HepG2 (cell line): ENCODE data around the gene JAKMIP2. TPM values are rescaled to one million over a fixed set of nuclear protein-coding genes. Genes with fewer than 3 reads are reported as not detected.

Source experiments
- ATAC-seq: fragments of 200-7000 bp; cut with Tn5 transposase; 3 replicates; pipeline ENCODE4 v1.9.1; 2020; ENCODE audit warnings: mild to moderate bottlenecking, moderate library complexity
- BruUV-seq: library from RNA; stranded (reverse); fragments of 400-500 nt; replicated peaks from 2 replicates; lab custom pipeline; 2021; lab: Mats Ljungman, UMichigan
- CTCF ChIA-PET: fragments of 300-600 bp; formaldehyde crosslinking; extraction: SDS; loops from one replicate; lab custom pipeline; 2021; ENCODE audit warnings: low total read pairs, inconsistent platforms, low intra/inter-chr PET ratio; lab: Yijun Ruan, JAX
- POLR2A ChIA-PET: fragments of 350-600 bp; sonication (Branson Sonifier 250); formaldehyde crosslinking; loops from one replicate; lab custom pipeline; 2020; ENCODE audit warnings: antibody characterized with exemption, inconsistent platforms; lab: Yijun Ruan, JAX
- DNase-seq: peaks from one replicate; pipeline ENCODE4 v3.0.0-alpha.2; 2015; ENCODE audit warnings: low spot score
- FAIRE-seq: peaks from 3 replicates; lab custom pipeline; 2011; peaks lifted over from hg19 to GRCh38; lab: Jason Lieb, UNC
- H2AFZ ChIP-seq: one replicate; pipeline ENCODE4 v1.6.1; 2011; ENCODE audit warnings: low read length, inconsistent platforms
- H3K27ac ChIP-seq: fragments of 300-600 bp; 3 replicates; pipeline ENCODE4 v1.8.0; 2011; ENCODE audit warnings: mixed run types, mild to moderate bottlenecking, mixed read lengths, low read length, inconsistent platforms; ENCODE audit not compliant: insufficient read depth; ENCODE audit errors: extremely low read length
- H3K27me3 ChIP-seq, 2 experiments: fragments of 200-600 bp in 1 of 2; 2 replicates in 1 of 2; 3 replicates in 1 of 2; pipeline versions ENCODE4 v1.6.0 to v1.8.0; 2011; ENCODE audit warnings: low read length in 2 of 2, mild to moderate bottlenecking in 2 of 2, moderate library complexity in 2 of 2, inconsistent platforms in 1 of 2; ENCODE audit not compliant: insufficient read depth in 2 of 2, control insufficient read depth in 1 of 2
- H3K36me3 ChIP-seq, 2 experiments: fragments of 200-600 bp in 1 of 2; replicated peaks in 1 of 2; 2 replicates in 1 of 2; 3 replicates in 1 of 2; pipeline versions ENCODE4 v1.5.1 to v1.8.0; 2011; ENCODE audit warnings: low read length in 2 of 2, inconsistent platforms in 1 of 2; ENCODE audit not compliant: insufficient read depth in 2 of 2, control insufficient read depth in 1 of 2
- H3K4me1 ChIP-seq: 2 replicates; pipeline ENCODE4 v1.5.1; 2012; ENCODE audit warnings: low read length, inconsistent platforms; ENCODE audit not compliant: insufficient read depth
- H3K4me2 ChIP-seq: 2 replicates; pipeline ENCODE4 v1.6.0; 2011; ENCODE audit warnings: low read depth, low read length, inconsistent platforms
- H3K4me3 ChIP-seq, 3 experiments: fragments of 200-600 bp in 1 of 3; sonication (generic), shearing (Covaris generic) in 1 of 3; replicated peaks in 1 of 3; 2 replicates each; pipeline ENCODE4 v1.5.1; 2011 to 2016; ENCODE audit warnings: low read length in 3 of 3, inconsistent platforms in 2 of 3, low read depth in 2 of 3, mild to moderate bottlenecking in 2 of 3, control low read depth in 1 of 3, mixed read lengths in 1 of 3; ENCODE audit not compliant: insufficient read depth in 1 of 3
- H3K79me2 ChIP-seq: one replicate; pipeline ENCODE4 v1.6.1; 2011; ENCODE audit warnings: low read length, inconsistent platforms; ENCODE audit not compliant: insufficient read depth
- H3K9ac ChIP-seq: 2 replicates; pipeline ENCODE4 v1.6.0; 2011; ENCODE audit warnings: mild to moderate bottlenecking, low read depth, low read length, inconsistent platforms; ENCODE audit not compliant: insufficient read depth
- H3K9me3 ChIP-seq: 2 replicates; pipeline ENCODE4 v1.5.1; 2012; ENCODE audit warnings: mild to moderate bottlenecking, low read length
- H4K20me1 ChIP-seq: 2 replicates; pipeline ENCODE4 v1.6.0; 2011; ENCODE audit warnings: inconsistent platforms, mild to moderate bottlenecking, low read length, moderate library complexity; ENCODE audit not compliant: insufficient read depth
- PRDM10 ChIP-seq: sonication (generic); formaldehyde crosslinking; IDR thresholded peaks from 2 replicates; pipeline ENCODE4 v1.4.0; 2020; ENCODE audit warnings: low read depth, missing genetic modification reagents
- TFDP1 ChIP-seq: IDR thresholded peaks from 2 replicates; pipeline ENCODE4 v1.6.1; 2016; ENCODE audit warnings: missing compliant biosample characterization, missing genetic modification reagents, borderline replicate concordance
- ZNF12 ChIP-seq: sonication (generic); formaldehyde crosslinking; IDR thresholded peaks from 2 replicates; pipeline ENCODE4 v1.5.0; 2020; ENCODE audit warnings: missing genetic modification reagents
- ZNF503 ChIP-seq: sonication (generic); formaldehyde crosslinking; IDR thresholded peaks from 2 replicates; pipeline ENCODE4 v1.4.0; 2020; ENCODE audit warnings: missing genetic modification reagents
- WGBS: methylation state at CpG from one replicate; pipeline ENCODE4 v1.1.6; 2017; ENCODE audit warnings: low lambda C conversion rate; 5-methylcytosine and 5-hydroxymethylcytosine counted together
- in situ Hi-C: cut with HindIII; loops from 2 replicates; pipeline ENCODE4 v1.10.0; 2017; ENCODE audit warnings: low pct_unique_long_range_greater_than_20kb; ENCODE audit not compliant: extremely low pct_ligation_motif_present
- intact Hi-C: fragments of 100-400 bp; cut with micrococcal nuclease; formaldehyde crosslinking; loops from one replicate; pipeline ENCODE4 v1.10.0; 2022; ENCODE audit not compliant: unreplicated experiment
- polyA plus RNA-seq, 8 experiments: library from polyadenylated mRNA; depleted of rRNA in 3 of 8; stranded (reverse) in 7 of 8; unstranded in 1 of 8; fragments of >200 nt; fragmentation: Illumina TruSeq in 4 of 8; extraction: Trizol in 4 of 8; gene quantifications; 2 replicates each; pipeline versions ENCODE4 v1.2.1 to v1.2.3, GENCODE V29; 2011 to 2016; ENCODE audit warnings: low read depth in 4 of 8, missing spikeins in 1 of 8, mixed read lengths in 1 of 8; ENCODE audit not compliant: insufficient read depth in 1 of 8
- total RNA-seq, 5 experiments: library from RNA; depleted of rRNA; stranded (reverse); fragments of >200 nt; fragmentation: Illumina TruSeq; extraction: Trizol; gene quantifications; 2 replicates each; pipeline ENCODE4 v1.2.3, GENCODE V29; 2016; ENCODE audit warnings: low read depth in 1 of 5

Gene JAKMIP2
- total and polyA plus RNA-seq, 2 of the 13 experiments (the other 11 are each of a cell fraction or from before 2014, with no cell fraction given) = 0.04 to 2.1 TPM

GRCh38 chr5:147743678-147744374 is 38.7 kb downstream of the JAKMIP2 start:
- ATAC-seq = no peak
- CTCF ChIA-PET = no interaction called here

More at GRCh38 chr5:147743678-147744374, 38.7 kb downstream of the JAKMIP2 start:
- Histone ChIP-seq H3K4me3 (no peak overlapping the region), H3K36me3 (no peaks in the 10 kb centered on the region), H3K4me1 (no peaks in the 10 kb centered on the region), H3K9ac (no peak overlapping the region), H3K27ac (no peak overlapping the region), H4K20me1 (no peaks in the 10 kb centered on the region), H3K27me3 (no peaks in the 10 kb centered on the region), H3K79me2 (no peaks in the 10 kb centered on the region), H2AFZ (no peak overlapping the region), H3K9me3 (no peaks in the 10 kb centered on the region), H3K4me2 (no peak overlapping the region)
- 10% methylated on average over 1 of the region's 1 CpG for WGBS
- in situ Hi-C loops (no loop called here), intact Hi-C loops (no loop called here)
- TF ChIP-seq PRDM10 (CRISPR knock-in tag) (no peak), ZNF503 (CRISPR knock-in tag) (no peak), ZNF12 (no peak), TFDP1 (CRISPR knock-in tag) (no peak)
- no TSS peak for BruUV-seq
- FAIRE-seq (no peak), DNase-seq (no peak)
- POLR2A ChIA-PET = no interaction called here
